Globus pallidus (tissue), 1 donor: ENCODE results near the gene CHCHD5.
"Not testable (repeated sequence)": the region's sequence is repeated elsewhere in the genome, so short reads cannot be mapped to it uniquely, and the experiment has no call there.

Experiments used
- DNase-seq: peaks from one replicate; pipeline ENCODE4 v3.0.0-alpha.2; 2015; ENCODE audit warnings: low spot score

Gene CHCHD5

DNA sequence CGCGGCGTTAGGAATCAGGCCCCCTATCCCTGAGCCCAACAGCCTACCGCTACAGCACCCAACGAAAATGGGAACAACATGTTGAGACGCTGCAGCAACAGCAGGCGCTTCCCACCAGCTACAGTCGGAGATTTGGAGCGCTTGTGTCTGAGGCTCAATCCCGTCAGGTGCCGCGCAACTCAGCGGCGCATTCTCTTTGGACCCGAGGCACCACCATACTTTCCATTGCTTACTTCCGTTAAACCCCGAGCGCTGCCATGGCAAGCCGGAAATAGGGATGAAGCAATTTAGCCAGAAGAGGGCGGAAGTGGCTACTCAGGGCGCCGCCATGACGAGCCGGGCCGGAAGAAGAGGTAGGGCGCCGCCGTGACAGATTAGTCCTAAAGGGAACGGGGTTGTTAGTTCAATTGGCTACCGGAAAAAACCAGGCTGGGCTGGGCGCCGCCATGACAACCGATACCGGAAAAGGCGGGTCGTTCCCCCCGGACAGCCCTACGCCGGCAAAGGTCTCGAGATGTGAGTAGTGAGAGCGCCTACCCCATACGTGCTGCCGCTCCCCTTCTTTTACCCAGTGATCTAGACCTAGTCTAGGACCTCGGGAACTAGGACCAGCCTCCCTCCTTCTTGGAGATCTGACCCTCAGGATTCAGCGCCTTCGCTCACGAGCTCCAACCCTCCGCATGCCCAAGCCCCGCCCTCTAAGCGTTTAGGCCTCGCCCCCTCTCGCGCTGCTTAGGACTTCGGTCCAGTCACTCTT lies at the start of gene CHCHD5:
Gene CHCHD5 (plus strand): TSS at position 476 of the 757 bp plus-strand sequence. CDS start 39 bp downstream, at position 515.
- peak; percentile 97 for DNase-seq

DNA sequence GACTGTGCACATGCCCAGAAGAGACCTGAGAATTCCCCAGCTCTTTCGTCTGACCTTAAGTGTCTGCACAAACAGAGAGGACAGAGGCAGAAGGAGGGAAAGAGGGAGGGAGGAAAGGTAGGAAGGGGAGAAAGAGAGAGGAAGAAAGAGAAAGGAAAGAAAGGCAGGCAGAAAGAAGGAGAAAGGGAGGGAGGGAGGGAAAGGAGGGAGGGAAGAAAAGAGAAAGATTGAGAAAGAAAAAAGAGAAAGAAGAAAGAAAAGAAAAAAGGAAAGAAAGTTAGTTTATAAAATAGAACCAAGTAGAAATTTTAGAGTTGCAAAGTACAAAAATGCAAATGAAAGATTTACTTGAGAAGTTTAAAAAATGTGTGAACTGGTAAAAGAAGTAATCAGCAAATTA lies 49.6 kb upstream of the CHCHD5 start:
- DNase-seq: no peak

GRCh38 chr2:112536665-112537064 lies 47.7 kb upstream of the CHCHD5 start:
- not testable (repeated sequence) for DNase-seq

GRCh38 chr2:112539306-112539705 lies 45.1 kb upstream of the CHCHD5 start:
- DNase-seq: no peak

- no peak for DNase-seq
Observed at GRCh38 chr2:112540906-112541305, 43.5 kb upstream of the CHCHD5 start.

DNA sequence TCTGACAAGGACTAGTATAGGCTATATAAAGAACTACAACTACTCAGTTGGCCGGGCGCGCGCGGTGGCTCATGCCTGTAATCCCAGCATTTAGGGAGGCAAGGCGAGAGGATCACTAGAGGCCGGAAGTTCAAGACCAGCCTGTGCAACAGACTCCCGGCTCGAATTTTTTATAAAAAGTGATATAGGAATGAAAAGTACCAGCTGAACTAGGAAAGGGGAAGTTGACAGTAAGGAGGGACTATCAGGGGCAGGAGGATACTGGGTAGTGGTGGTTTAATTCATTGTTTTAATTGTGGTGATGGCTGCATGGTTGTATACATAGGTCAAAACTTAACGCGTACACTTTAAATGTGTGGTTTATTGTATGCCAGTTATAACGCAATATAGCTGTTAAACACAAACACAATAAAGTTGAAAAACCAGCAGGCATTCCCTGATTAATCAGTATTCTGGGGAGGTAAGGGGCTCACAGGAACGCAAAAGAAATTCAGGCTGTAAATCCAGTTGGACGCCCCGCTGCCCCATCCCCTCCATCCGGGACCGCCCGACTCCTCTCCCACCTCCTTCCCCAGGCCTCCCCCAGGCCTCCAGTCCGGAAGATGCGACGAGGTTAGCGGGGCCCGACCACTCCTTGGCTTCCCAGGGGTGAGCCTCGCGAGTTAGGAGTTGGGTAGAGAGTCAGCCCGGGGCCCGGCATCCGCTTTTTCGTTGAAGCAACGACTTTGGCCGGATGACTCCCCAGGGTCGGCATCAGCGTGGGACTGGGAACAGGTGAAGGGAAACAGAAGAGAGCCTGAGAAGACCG lies 42.9 kb upstream of the CHCHD5 start:
- no peak for DNase-seq

DNA sequence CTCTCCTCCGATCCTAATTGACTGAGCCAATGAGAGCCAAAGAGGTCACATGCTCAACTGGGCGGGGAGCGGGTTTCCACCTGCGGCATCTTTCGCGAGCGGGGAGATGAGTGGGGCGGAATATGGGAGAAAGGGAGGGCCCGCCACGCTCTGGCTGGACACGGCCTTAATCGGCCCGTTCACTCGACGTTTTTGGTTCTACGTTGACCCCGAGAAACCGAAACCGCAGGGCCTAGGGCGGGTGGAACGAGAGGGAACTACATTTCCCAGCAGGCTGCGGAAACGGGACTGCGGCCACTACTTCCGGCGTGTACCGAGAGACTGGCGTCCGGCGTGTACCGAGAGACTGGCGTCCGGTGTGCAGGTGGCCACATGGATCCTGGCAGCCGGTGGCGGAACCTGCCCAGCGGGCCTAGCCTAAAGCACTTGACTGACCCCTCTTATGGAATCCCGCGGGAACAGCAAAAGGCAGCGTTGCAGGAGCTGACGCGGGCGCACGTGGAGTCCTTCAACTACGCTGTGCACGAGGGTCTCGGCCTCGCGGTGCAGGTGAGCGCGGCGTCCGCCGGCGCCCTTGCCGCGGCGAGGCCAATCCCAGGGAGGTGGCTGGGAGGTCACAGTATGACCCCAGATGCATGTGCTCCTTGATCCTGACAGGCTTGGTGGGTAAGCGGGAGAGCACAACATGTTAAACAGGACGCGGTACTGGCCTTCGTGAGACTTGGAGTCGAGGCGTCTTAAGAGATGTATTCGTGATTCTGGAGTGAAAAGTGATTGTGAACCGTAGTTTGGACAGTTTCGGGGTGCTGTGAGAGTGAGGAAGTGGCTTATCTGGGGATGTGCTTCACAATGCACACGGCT lies 42.1 kb upstream of the CHCHD5 start, which contains the start of gene POLR1B:
Gene POLR1B (plus strand): TSS at position 343 of the 861 bp plus-strand sequence. CDS start 30 bp downstream, at position 373.
- peak; percentile 90 for DNase-seq

- DNase-seq: no peak
Observed at GRCh38 chr2:112542984-112543661, 41.3 kb upstream of the CHCHD5 start.

GRCh38 chr2:112547333-112547732 lies 37.1 kb upstream of the CHCHD5 start:
- DNase-seq: no peak

GRCh38 chr2:112548980-112549379 lies 35.4 kb upstream of the CHCHD5 start:
- no peak for DNase-seq

DNA sequence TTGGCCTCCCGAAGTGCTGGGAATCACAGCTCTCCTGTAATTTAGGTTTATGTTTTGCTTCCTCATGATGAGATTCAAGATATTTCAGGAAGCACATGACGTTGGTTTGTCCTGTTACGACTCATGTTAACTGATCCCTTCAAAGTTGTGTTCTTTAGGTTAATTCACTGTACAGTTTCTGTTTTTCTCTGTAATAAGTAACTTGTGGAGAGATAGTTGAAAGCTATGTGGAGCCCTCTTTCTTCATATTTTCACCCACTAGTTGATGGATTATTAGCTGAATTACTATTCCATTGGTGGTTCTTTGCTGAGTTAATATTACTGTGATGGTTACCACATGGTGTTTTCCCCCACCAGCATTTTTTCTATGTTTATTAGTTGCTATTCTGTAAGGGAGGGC lies 18.3 kb upstream of the CHCHD5 start:
- DNase-seq: no peak

DNA sequence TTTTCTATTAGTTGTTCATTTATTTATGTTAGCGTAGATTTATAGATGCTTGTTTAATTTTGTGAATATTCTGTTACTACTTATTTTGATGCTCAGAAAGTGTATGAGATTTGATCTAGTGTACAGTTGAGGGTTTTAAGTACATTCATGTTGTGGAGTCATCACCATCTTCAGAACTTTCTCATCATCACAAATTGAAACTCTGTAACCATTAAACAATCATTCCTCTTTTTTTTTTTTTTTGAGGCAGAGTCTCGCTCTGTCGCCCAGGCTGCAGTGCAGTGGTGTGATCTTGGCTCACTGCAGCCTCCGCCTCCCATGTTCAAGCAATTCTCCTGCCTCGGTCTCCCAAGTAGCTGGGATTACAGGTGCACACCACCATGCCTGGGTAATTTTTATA lies 17.9 kb upstream of the CHCHD5 start:
- DNase-seq: not testable (repeated sequence)

- DNase-seq: no peak
Observed at GRCh38 chr2:112572005-112572404, 12.4 kb upstream of the CHCHD5 start.

GRCh38 chr2:112577756-112578155 lies 6.7 kb upstream of the CHCHD5 start:
- no peak for DNase-seq

GRCh38 chr2:112579241-112579640 lies 5.2 kb upstream of the CHCHD5 start:
- no peak for DNase-seq

- DNase-seq: no peak
Observed at GRCh38 chr2:112580084-112580483, 4.3 kb upstream of the CHCHD5 start.

DNA sequence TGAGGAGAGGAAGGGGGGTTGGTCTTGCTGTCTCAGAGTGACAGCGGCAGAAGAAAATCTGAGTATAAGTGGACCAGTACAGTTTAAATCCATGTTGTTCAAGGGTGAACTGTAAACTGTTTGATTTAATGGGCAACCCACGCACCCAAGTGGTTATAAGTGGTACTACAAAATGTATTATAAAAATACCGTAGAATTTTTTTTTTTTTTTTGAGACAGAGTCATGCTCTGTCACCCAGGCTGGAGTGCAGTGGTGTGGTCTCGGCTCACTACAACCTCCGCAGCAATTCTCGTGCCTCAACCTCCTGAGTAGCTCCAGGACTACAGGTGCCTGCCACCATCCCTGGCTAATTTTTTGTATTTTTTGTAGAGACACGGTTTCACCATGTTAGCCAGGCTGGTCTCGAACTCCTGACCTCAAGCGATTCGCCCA lies 2.1 kb upstream of the CHCHD5 start:
- DNase-seq: peak; percentile 42

GRCh38 chr2:112583497-112584133 lies 794 bp upstream of the CHCHD5 start:
- DNase-seq: peak; percentile 35

- DNase-seq: no peak
Observed at GRCh38 chr2:112584891-112585250, 462 bp downstream of the CHCHD5 start.

DNA sequence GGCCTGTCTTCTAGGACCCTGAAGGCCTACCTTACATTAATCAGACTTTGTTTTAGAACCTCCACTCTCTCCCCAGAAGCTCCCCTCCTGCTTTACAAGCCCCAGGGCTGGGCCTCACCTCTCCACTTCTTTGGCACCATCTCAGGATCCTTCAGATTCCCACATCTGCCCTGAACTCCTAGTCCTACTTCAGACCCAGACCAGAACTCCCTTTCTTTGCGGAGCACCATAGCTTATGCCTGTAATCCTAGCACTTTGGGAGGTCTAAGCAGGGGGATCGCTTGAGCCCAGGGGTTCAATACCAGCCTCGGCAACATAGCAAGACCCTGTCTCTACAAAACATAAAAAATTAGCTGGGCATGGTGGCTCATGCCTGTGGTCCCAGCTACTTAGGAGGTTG lies 991 bp downstream of the CHCHD5 start:
- no peak for DNase-seq

GRCh38 chr2:112585873-112586464 lies 1.6 kb downstream of the CHCHD5 start:
- no peak for DNase-seq
